Activated CD4-positive, CD25-positive, alpha-beta regulatory T cell treated with anti-CD3 and anti-CD28 coated beads, Interleukin-2, amount 50 U/mL, for 16 hours (primary cell): Measurements from ENCODE around the gene TSPAN3.

Experiments
- DNase-seq: peaks from one replicate; pipeline ENCODE4 v3.0.0-alpha.2; 2020; ENCODE audit warnings: low read depth, low spot score

The TSPAN3 gene

DNA sequence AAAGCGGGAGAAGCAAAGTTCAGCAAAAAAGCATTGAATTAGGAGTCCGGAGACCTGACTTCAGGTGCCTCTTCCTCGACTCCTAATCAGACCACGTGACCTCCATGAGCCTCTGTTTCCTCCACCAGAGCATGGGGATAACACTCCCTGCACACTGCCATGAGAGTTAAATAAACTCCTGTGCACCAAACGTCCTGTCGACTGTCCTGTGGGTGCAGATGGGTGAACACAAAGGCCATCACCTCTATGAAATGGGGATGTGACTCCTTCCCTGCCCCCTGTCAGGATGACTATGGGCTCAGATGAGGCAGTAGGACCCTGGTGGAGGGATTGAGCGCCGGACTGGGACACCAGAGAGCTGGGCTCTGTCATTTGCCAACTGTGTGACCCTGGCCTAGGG is 13.5 kb upstream of the TSPAN3 start:
- DNase-seq, result no peak

DNA sequence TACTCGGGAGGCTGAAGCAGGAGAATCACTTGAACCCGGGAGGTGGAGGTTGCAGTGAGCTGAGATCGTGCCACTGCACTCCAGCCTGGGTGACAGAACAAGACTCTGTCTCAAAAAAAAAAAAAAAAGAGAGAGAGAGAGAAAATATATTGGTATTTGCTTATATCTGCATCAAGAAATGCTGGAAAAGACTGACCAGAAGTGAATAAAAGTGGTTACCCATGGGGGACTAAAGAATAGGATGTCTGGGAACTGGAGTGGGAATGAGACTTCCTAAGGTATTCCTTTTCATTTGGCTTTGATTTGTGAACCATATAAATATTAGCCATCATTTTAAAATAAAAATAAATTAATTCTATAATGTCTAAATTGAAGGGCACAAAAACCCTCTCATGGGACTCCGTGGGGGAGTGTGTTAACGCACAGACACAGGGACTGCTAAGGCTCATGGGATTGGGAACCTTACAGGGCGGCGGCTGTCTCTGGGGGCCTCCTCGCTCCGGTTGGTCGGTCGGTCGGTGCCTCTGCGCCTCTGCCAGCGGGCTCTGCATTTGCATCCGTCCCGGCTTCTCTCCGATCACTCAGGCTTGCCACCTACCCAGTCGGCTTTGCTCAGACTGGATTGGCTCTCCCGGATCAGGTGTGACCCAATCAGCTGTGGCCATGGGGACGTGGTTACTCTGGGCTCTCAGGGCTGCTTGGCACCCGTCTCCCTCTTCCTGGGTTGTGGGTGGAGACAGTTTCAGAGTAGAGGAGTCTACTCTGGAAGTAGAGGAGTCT is 12.7 kb upstream of the TSPAN3 start:
- peak; percentile 10 for DNase-seq

DNA sequence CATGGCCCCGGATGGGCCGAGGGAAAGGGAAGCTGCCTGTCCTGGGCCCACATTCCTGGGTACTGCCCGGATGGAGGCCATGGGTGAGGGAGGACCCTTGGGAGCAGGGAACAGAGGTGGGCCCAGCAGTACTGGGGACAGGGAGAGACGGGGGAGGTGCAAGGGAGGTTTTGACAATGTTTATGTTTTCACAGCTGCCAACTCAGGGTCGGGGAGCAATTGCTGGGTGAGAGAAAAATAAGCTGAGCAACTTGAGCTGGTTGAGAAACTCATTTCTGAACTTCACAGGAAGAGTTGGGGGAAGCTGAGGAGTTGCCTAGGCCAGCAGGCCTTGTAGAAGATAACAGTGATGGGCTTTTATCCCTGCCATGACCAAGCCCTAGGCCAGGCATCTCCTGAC is 11.1 kb upstream of the TSPAN3 start:
- DNase-seq, result no peak

DNA sequence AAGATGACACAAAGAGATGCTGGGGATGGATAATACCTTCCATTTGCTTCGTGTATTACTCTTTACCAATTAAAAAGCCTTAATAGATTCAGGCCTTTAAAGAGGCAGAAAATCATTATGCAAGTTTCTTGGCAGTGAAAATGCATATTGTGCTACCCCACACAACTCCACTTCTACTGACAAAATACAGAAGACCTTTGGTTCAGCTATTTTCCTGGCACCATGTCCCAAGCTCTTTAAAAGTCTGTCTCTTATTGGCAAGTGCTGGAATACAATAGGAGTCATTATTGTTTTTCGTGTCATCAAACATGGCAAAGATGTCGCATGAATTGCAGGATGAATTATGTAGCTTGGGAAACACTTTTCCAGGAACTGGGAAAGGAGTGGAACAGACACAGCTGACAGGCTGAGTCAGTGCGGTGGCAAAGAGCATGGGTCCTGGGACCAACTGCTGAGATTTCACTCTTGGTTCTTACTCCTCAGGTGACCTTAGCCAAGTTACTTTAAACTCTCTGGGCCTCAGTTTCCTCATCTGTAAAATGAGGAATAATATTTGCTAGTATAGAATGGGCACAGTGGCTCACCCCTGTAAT is 5.5 kb upstream of the TSPAN3 start:
- DNase-seq, result no peak

DNA sequence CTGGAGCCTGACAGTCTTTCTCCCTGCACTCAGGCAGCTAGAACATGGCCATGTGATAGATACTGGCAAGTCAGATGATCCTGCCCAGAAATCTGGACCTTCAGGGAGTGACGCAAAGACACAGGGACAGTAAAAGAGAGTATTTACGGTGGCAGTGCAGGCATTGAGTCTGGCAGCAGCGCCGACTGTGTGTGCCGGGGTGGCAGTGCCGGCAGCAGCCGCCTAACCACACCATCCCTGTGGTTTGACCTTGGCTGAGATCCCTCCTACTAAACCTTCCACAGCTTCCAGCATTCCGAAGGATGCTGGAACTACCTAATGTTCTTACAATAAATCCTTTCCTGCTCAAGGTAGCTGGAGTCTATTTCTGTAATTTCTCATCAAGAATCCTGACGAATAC is 4.6 kb upstream of the TSPAN3 start:
- no peak for DNase-seq

DNA sequence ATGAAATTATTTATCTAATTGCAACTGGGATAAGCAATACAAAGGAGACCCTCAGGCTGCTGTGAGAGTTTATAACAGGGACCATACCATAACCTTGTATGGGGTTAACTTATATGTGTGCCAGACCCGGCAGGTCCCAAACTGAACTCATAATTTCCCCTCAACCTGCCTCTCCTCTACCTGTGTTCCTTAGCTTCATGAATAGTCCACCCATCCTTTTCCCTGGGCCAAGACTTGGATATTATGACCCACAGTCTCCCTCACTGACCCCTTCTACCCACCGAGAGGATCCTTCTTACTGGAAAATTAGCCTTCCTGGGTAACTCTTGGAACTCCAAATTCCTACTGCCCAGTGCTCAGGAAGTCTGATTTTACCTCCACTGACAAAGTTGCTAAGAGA is 3.4 kb upstream of the TSPAN3 start:
- DNase-seq, result no peak

DNA sequence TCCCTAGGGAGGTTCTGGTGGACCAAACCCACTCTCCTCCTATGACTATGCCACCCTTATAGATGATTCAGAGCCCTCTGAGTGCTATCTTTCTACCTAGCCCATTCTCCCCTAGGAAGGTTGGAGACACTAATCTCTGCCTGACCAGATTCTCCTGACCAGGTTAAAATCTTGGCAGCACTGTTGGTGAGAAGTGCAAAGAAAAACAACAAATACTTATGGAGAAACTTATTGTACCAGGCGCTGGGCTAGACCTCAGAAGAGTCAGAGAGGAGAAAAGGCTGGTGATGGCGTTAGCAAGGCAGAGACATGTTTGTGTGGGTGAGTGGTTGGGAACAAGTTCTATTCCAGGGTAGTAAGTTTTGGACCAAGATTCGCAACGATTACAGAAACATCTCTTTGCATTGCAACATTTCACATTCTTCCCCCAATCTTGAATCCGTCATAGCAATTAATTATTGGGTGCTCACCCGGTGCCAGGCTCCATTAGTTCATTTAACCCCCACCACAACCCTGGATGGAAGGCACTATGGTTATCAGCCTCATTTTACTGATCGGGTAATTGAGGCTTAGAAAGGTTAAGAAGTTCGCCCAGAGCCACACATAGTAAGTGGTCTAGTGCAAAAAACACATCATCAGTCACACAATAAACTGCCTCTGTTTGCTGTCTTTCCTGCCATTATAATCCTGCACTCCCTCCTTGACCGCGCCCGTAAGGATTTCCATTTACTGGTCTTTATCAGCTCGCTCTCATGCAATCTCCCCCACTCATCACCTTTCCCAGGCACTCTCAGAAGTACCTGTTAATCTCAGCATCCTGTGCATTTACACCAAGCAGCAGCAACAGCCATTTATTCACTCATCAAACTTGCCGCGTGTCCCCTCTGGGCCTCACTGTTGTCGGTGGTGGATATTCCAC is 655 bp upstream of the TSPAN3 start:
- no peak for DNase-seq

DNA sequence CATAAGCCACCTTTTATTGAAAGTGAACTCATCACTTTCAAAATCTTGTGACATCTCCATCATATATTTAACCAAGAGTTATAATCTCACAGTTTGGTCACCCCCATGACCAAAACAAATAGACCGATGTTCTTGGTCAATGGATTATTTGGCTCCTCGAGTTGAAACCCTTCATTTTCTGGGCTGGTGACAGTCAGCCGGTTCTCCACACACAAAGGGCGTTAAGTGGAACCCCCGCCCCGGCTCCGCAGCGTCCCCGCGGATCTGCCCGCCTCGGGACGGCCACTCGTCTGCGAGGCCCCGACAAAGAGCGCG is 772 bp downstream of the TSPAN3 start:
- DNase-seq, result no peak

DNA sequence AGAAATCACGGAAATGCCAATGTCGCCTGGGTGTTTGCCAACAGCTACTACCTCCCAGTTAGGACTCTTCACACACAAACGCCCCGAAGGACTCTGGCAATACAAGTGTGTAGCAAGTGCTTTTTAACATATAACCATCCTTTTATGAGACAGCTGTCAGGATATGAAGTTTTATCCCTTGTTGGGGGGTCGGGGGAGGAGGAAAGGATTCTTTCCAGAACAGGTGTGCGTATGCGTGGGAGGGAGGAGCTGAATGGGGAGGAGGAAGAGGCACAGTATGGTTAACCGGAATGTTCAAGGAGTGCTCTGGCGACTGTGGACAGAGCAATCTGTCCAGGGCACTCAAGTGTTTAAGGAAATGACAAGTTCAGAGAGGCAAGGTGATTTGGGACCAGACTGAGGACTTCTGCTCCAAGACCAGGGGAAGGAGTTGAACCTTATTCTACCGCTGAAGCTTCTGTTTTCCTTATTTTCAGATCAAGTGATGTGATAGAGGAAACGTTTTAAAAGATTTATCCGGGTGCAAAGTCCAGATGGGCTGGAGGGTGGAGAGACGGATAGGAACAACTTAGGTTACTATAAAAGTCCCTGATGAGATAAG is 1.3 kb downstream of the TSPAN3 start:
- no peak for DNase-seq

DNA sequence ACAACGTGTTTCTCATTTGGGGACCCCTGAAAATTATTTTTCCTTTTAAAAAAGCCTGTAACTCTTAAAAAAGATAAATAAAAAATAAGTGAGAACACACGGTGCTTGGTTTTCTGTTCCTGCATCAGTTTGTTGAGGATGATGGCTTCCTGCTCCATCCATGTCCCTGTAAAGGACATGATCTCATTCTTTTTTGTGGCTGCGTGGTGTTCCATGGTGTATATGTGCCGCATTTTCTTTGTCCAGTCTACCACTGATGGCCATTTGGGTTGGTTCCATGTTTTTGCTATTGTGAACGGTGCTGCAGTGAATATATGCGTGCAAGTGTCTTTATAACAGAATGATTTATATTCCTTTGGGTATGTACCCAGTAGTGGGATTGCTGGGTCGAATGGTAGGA is 2.3 kb downstream of the TSPAN3 start:
- DNase-seq, result no peak

DNA sequence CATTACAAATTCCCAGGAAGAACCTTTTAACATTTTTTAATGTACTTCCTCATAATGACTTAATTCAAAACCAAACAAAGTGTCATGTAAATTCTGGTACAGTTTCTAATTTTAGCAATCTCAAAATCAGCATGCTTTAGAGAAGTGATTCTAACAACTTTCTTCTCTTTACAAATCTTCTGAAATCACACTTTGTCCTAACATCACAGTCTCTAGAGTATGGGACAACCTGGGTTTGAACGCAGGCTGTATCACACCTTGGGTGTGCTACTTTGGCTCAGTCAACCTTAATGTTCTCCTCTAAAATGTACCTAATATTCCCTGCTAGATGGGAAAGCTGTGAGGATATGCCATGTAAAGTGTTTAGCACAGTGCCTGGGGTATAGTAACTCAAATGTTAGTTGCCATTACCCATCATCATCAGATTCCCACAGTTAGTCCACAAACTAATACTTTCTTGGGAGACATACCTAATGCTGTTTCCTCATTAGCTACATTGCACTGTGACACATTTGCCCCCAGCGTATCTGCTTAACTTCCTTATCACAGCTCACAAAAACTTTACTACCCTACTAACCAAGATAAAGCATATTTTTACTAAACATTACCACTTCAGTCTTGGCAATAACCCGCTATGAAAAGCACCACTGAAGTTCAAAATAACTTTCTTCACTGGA is 3.1 kb downstream of the TSPAN3 start:
- DNase-seq, result no peak

DNA sequence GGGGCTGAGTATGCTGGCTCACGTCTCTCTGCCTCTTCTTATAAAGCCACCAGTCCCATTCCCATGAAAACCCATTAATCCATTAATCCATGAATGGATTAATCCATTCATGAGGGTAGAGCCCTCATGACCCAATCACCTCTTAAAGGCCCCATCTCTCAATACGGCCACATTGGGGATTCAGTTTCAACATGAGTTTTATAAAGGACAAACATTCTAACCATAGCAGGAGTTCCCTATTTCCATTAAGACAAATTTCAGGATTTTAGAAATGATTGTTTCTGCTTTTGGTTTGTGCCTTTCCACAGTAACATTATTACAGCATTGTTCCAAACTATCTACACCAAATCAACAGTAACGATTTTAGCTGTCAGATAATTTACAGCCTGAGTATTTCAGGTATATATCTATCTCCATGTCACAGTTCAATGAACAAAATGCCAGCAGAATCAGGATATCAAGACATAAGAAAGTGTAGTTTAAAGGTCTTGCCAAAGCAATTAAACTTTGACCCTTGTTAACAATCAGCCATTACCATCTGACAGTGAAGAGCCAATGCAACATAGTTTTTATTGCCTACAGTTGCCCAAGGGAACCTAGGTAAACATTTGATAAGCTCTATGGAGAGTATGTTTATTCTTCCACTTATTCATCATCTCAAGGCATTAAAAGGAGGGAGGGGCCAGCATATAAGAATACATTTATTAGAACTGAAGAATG is 3.8 kb downstream of the TSPAN3 start:
- DNase-seq, result no peak

DNA sequence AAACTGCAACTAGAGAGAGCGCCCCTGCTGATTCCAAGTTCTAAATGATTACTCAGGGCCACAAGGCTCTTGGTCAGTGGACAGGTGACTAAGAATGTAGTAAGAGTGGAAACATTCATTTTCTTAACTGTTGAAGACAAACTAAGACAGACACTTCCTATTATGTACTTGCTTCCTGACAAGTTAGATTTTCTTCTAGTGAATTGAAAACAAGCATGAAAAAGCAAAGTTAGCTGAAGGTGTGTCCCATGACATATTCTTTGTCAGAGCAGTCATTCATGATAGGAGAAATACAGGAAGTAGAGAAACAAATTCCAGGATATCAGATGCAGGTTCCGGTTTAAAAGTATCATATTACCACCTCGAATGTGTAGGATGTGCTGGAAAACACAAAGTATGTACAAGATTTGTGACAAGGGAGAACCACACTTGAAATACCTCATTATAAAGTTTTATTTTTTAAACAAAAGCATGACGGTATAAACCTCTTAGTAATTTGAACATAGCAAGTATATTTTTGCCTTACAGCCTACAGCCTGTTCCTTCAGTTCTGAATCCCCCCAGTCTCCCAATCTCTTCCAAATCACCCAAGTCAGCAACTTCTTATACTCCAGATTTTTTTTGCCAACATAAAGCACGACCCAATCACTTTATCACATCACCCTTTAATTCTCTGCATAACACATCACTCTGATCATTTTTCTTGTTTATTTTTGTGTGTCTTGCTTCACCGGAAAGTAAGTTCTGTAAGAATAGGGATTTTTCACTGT is 6.2 kb downstream of the TSPAN3 start:
- no peak for DNase-seq

DNA sequence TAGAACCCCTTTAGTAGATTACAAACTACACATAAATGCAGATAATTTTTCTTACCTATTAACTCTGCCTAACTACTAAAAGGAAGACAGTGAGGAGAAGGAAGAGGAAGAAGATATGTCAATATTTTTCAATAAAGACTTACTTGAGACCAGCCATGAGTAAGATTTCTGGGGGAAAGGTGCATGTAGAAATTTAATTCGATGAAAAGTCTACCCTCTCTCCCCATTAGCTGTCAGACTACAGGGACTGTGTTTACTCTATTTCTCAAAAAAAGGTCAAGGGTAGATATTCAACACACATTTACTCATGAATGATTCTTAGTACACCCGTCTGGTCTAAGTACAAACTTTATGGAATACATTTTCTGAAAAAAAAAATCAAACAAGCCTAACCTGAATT is 6.8 kb downstream of the TSPAN3 start:
- DNase-seq, result no peak

DNA sequence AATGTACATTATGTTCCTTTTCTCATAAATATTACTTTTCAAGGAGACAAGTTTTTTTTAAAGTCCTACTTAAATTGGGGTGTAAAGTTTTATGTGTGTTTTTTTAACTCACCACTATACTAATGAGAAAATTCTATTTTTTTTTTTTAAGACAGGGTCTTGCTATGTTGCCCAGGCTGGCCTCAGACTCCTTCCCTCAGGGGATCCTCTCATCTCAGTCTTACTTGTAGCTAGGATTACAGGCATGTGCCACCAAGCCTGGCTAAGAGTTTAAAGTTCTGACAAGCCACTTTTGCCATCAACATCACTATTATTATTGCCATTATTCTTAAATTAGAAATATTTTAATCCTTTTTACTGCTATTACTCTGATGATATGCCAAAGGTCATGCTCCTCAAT is 7.7 kb downstream of the TSPAN3 start:
- no peak for DNase-seq

DNA sequence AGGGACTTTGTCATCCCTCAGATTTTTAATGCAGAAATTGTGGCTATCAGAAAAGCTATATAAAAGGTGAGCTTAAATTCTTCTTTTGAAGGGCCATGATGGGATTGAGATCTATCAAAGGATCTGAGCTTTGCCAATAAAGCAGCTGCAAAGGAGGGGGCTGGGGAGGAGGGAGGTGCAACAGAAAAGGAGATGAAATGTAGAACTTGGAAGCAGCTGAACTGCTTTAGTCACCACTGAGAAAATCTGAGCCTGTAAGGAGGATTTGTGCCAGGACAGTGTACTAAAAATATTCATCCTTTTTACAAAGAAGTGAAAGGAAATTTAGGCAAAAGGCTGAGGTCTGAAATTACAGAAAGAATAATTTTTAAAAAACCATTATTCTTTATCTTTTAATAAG is 10.4 kb downstream of the TSPAN3 start:
- no peak for DNase-seq

DNA sequence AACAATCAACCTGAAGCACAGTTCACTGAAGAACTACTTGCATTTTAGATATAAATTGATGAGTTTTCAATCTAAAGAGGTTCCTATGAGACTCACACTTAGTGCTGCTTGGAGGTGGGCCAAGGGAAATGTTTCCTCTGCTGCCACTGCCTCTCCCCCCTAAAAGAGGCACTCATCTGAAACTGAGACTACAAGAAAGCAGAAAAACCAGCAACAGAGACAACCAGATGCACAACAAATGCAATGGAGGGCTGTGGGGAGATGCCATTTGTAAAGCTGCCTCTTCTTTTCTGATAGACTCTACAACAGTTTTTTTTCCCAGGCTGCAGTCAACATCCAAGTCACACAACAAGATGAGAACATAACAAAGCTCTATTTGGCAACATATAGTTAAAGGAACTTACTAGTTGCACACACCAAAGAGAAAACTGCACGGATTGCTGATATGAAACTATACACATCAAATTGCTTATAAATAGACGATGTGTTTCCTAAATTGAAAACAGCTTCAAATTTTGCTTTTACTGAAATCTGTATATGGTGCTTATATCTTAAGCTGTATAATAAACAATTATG is 11.0 kb downstream of the TSPAN3 start:
- no peak for DNase-seq

DNA sequence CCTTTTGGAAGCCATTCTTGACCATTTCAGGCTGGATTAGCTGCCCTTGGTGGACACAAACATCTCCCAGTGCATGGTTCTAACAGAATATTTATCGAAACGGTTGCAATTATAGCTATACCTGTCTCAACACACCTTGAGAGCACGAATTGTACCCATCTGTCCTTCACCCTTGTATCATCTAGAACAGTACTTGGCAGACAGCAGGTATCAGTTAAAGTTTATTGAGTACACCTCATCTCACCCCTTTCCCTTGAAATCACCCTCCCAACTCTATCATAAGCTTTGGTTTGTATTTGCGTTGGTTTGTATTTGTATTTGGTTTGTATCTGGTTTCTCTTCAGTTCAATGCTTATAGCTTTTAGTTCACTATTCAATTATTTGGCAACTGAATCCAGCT is 12.4 kb downstream of the TSPAN3 start:
- no peak for DNase-seq

DNA sequence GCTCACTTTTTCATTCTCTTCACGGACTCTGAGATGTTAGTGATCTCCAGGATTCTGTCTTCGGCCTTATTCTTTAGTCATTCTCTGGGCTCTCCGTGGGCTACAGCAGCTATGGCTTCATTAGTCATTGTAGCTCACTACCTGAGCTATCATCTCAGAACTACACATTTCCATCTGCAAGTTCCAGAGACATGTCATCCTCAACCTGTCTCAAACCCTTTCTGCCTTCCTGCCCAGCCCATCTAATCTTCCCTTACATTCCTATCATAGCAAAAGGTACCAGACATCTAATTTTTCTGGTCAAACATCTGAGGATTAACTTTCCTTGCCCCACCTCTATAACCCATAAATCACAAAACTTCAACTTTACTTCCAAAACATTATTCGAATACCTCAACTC is 13.2 kb downstream of the TSPAN3 start:
- DNase-seq, result no peak

DNA sequence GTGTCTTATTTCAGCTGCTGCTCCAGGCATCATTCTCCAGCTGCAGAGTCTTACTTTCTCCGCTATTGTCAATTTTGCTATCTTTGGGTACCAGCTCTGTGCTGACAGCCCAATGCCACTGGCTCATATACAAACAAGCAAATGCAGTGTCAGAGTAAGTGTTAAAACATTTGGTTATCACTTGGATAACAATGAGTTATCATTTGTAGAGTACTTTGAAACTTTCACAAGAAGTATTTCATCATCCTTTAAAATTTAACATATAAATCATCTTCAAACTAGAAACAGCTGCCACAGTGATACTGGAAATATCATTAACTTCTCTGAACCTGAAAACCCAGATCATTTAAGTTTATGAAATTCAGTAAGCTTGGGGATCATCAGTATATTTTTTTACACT is 13.8 kb downstream of the TSPAN3 start:
- DNase-seq, result no peak
